Measurements from ENCODE around the gene OR8D4.

DNA sequence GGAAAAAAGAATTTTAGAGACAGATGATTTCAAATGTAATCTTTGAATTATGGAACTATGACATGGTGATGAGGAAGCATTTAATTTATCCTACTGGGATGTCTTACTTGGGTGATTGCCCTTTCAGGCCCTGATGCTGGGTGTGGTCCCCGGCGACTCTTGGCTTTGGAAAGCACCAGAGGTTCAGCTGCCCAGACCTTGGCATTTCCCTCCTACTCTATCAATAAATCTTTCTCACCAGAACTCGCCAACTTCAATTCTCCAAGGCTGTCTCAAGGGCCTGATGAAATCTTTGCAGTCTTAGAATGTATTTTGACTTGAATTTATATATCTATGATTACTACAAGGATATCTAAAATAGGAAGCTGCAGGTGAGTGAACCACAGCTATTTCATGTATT lies 19.0 kb downstream of the OR8D4 start:
- TF ChIP-seq SRF (IDR thresholded peaks at IDR 0.05; ENCODE audit: low read depth in 2 of 2, low read length in 2 of 2): no peak
- TF ChIP-seq, protein P1, sequence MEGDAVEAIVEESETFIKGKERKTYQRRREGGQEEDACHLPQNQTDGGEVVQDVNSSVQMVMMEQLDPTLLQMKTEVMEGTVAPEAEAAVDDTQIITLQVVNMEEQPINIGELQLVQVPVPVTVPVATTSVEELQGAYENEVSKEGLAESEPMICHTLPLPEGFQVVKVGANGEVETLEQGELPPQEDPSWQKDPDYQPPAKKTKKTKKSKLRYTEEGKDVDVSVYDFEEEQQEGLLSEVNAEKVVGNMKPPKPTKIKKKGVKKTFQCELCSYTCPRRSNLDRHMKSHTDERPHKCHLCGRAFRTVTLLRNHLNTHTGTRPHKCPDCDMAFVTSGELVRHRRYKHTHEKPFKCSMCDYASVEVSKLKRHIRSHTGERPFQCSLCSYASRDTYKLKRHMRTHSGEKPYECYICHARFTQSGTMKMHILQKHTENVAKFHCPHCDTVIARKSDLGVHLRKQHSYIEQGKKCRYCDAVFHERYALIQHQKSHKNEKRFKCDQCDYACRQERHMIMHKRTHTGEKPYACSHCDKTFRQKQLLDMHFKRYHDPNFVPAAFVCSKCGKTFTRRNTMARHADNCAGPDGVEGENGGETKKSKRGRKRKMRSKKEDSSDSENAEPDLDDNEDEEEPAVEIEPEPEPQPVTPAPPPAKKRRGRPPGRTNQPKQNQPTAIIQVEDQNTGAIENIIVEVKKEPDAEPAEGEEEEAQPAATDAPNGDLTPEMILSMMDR (IDR thresholded peaks at IDR 0.05 in 2 of 3, conservative IDR thresholded peaks at IDR 0.05 in 1 of 3; ENCODE audit: control insufficient read depth in 2 of 3, extremely low read depth in 1 of 3, insufficient read depth in 1 of 3, low read depth in 3 of 3, low read length in 3 of 3): no peak
- no peak for TF ChIP-seq POLR2A (IDR thresholded peaks at IDR 0.05; ENCODE audit: low read depth, low read length)
- no peak for TF ChIP-seq RAD21 (IDR thresholded peaks at IDR 0.05; ENCODE audit: insufficient read depth, low read depth, low read length)
- TF ChIP-seq JUND (IDR thresholded peaks at IDR 0.05; ENCODE audit: low read depth, low read length): no peak
- TF ChIP-seq HDAC6 (IDR thresholded peaks at IDR 0.05; ENCODE audit: unreplicated experiment): no peak
- no peak for TF ChIP-seq GATAD2B (conservative IDR thresholded peaks at IDR 0.05; ENCODE audit: low read depth)
- TF ChIP-seq ZNF274 (IDR thresholded peaks at IDR 0.05; ENCODE audit: insufficient read depth, insufficient read length): no peak
- TF ChIP-seq RELA (IDR thresholded peaks at IDR 0.05; ENCODE audit: borderline replicate concordance, partially characterized antibody): no peak
- TF ChIP-seq, protein P2, sequence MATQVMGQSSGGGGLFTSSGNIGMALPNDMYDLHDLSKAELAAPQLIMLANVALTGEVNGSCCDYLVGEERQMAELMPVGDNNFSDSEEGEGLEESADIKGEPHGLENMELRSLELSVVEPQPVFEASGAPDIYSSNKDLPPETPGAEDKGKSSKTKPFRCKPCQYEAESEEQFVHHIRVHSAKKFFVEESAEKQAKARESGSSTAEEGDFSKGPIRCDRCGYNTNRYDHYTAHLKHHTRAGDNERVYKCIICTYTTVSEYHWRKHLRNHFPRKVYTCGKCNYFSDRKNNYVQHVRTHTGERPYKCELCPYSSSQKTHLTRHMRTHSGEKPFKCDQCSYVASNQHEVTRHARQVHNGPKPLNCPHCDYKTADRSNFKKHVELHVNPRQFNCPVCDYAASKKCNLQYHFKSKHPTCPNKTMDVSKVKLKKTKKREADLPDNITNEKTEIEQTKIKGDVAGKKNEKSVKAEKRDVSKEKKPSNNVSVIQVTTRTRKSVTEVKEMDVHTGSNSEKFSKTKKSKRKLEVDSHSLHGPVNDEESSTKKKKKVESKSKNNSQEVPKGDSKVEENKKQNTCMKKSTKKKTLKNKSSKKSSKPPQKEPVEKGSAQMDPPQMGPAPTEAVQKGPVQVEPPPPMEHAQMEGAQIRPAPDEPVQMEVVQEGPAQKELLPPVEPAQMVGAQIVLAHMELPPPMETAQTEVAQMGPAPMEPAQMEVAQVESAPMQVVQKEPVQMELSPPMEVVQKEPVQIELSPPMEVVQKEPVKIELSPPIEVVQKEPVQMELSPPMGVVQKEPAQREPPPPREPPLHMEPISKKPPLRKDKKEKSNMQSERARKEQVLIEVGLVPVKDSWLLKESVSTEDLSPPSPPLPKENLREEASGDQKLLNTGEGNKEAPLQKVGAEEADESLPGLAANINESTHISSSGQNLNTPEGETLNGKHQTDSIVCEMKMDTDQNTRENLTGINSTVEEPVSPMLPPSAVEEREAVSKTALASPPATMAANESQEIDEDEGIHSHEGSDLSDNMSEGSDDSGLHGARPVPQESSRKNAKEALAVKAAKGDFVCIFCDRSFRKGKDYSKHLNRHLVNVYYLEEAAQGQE (IDR thresholded peaks at IDR 0.05; ENCODE audit: low read depth, low read length): no peak
- TF ChIP-seq CEBPB (IDR thresholded peaks at IDR 0.05; ENCODE audit: borderline replicate concordance in 1 of 2, low read depth in 2 of 2, low read length in 2 of 2): no peak
- TF ChIP-seq, protein P3, sequence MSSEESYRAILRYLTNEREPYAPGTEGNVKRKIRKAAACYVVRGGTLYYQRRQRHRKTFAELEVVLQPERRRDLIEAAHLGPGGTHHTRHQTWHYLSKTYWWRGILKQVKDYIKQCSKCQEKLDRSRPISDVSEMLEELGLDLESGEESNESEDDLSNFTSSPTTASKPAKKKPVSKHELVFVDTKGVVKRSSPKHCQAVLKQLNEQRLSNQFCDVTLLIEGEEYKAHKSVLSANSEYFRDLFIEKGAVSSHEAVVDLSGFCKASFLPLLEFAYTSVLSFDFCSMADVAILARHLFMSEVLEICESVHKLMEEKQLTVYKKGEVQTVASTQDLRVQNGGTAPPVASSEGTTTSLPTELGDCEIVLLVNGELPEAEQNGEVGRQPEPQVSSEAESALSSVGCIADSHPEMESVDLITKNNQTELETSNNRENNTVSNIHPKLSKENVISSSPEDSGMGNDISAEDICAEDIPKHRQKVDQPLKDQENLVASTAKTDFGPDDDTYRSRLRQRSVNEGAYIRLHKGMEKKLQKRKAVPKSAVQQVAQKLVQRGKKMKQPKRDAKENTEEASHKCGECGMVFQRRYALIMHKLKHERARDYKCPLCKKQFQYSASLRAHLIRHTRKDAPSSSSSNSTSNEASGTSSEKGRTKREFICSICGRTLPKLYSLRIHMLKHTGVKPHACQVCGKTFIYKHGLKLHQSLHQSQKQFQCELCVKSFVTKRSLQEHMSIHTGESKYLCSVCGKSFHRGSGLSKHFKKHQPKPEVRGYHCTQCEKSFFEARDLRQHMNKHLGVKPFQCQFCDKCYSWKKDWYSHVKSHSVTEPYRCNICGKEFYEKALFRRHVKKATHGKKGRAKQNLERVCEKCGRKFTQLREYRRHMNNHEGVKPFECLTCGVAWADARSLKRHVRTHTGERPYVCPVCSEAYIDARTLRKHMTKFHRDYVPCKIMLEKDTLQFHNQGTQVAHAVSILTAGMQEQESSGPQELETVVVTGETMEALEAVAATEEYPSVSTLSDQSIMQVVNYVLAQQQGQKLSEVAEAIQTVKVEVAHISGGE (CRISPR knock-in tag; IDR thresholded peaks at IDR 0.05): no peak
- no peak for TF ChIP-seq CHD2 (IDR thresholded peaks at IDR 0.05; ENCODE audit: borderline replicate concordance, low read depth, low read length)
- TF ChIP-seq, protein P4, sequence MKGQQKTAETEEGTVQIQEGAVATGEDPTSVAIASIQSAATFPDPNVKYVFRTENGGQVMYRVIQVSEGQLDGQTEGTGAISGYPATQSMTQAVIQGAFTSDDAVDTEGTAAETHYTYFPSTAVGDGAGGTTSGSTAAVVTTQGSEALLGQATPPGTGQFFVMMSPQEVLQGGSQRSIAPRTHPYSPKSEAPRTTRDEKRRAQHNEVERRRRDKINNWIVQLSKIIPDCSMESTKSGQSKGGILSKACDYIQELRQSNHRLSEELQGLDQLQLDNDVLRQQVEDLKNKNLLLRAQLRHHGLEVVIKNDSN (IDR thresholded peaks at IDR 0.05; ENCODE audit: borderline replicate concordance, extremely low read length, insufficient read depth, low read depth, low read length): no peak

All from GM12878 (cell line).